ENCODE data around the gene YAE1.

DNA sequence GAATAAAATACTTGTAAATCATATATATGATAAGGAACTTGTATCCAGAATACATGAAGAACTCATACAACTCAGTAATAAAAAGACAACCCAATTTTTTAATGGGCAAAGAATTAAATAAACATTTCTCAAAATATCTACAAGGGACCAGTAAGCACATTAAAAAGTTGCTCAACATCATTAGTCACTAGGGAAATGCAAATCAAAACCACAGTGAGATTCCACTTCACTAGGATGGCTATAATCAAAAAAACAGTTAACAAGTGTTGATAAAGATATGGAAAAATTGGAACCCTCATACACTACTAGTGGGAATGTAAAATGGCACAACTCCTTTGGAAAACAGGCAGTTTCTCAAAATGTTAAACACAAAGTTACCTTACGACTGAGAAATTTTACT, 40.3 kb upstream of the YAE1 start:
- TF ChIP-seq, protein P1, sequence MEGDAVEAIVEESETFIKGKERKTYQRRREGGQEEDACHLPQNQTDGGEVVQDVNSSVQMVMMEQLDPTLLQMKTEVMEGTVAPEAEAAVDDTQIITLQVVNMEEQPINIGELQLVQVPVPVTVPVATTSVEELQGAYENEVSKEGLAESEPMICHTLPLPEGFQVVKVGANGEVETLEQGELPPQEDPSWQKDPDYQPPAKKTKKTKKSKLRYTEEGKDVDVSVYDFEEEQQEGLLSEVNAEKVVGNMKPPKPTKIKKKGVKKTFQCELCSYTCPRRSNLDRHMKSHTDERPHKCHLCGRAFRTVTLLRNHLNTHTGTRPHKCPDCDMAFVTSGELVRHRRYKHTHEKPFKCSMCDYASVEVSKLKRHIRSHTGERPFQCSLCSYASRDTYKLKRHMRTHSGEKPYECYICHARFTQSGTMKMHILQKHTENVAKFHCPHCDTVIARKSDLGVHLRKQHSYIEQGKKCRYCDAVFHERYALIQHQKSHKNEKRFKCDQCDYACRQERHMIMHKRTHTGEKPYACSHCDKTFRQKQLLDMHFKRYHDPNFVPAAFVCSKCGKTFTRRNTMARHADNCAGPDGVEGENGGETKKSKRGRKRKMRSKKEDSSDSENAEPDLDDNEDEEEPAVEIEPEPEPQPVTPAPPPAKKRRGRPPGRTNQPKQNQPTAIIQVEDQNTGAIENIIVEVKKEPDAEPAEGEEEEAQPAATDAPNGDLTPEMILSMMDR (IDR thresholded peaks at IDR 0.05; ENCODE audit: control extremely low read depth in 1 of 3, insufficient read depth in 1 of 3, low read depth in 1 of 3, low read length in 3 of 3): no peak
- TF ChIP-seq EGR1 (IDR thresholded peaks at IDR 0.05; ENCODE audit: borderline replicate concordance, low read depth, low read length): no peak
- TF ChIP-seq HDAC2 (IDR thresholded peaks at IDR 0.05; ENCODE audit: borderline replicate concordance in 1 of 2, low read depth in 2 of 2, low read length in 2 of 2): no peak
- no peak for TF ChIP-seq BCL11A (IDR thresholded peaks at IDR 0.05; ENCODE audit: low read depth in 2 of 2, low read length in 2 of 2)
- no peak for TF ChIP-seq FOSL1 (IDR thresholded peaks at IDR 0.05; ENCODE audit: insufficient read depth, low read depth, low read length)
- no peak for TF ChIP-seq POLR2A (IDR thresholded peaks at IDR 0.05; ENCODE audit: control extremely low read depth in 1 of 2, low read depth in 2 of 2, low read length in 2 of 2)
- TF ChIP-seq ATF2 (IDR thresholded peaks at IDR 0.05; ENCODE audit: low read length): no peak
